HCT116 (cell line): ENCODE data around the gene RBKS. TPM values are rescaled to one million over a fixed set of nuclear protein-coding genes. Genes with fewer than 3 reads are reported as not detected.
A peak's percentile ranks its signal among the peaks of the same experiment; 100 is the strongest.

ENCODE experiments used
- ATAC-seq: fragments of 200-7000 bp; cut with Tn5 transposase; 2 replicates; pipeline ENCODE4 v1.9.1; 2020; ENCODE audit warnings: mild to moderate bottlenecking, moderate library complexity
- BruUV-seq: library from RNA; stranded (reverse); fragments of 400-500 nt; replicated peaks from 2 replicates; lab custom pipeline; 2021; lab: Mats Ljungman, UMichigan
- CTCF ChIA-PET: fragments of 300-600 bp; sonication (Branson Sonifier 250); formaldehyde crosslinking; loops from one replicate; lab custom pipeline; 2021; ENCODE audit warnings: antibody characterized with exemption; lab: Charles Lee
- POLR2A ChIA-PET: fragments of 300-600, 350-600 bp; sonication (Branson Sonifier 250); formaldehyde crosslinking; loops from one replicate; lab custom pipeline; 2021; ENCODE audit warnings: antibody characterized with exemption; lab: Charles Lee
- RAD21 ChIA-PET, 2 experiments: fragments of 300-600 bp; sonication (Branson Sonifier 250); formaldehyde crosslinking; loops; one replicate each; lab custom pipeline; 2023; ENCODE audit warnings: low total read pairs in 2 of 2; ENCODE audit not compliant: uncharacterized antibody in 2 of 2, unreplicated experiment in 2 of 2, low non-redundant PET in 1 of 2; lab: Charles Lee
- DNase-seq: peaks from one replicate; pipeline ENCODE4 v3.0.0-alpha.2; 2010; ENCODE audit warnings: low read depth, low spot score
- H2AFZ ChIP-seq: fragments of 200-600 bp; shearing (Covaris generic), sonication (generic); 2 replicates; pipeline ENCODE4 v1.6.1; 2017; ENCODE audit warnings: low read depth, mixed run types, mixed read lengths, antibody characterized with exemption, low read length; ENCODE audit not compliant: poor library complexity, severe bottlenecking
- H3K27ac ChIP-seq: 2 replicates; pipeline ENCODE4 v1.5.1; 2012; ENCODE audit warnings: low read depth, low read length
- H3K27me3 ChIP-seq: fragments of 200-600 bp; sonication (generic); 2 replicates; pipeline ENCODE4 v1.6.1; 2016; ENCODE audit warnings: mixed run types, low read length, mixed read lengths; ENCODE audit not compliant: insufficient read depth
- H3K36me3 ChIP-seq, 2 experiments: fragments of 200-500 bp in 1 of 2; fragments of 200-600 bp in 1 of 2; sonication (Bioruptor generic) in 1 of 2; sonication (generic) in 1 of 2; 2 replicates each; pipeline versions ENCODE4 v1.5.1 to v1.6.1; 2014 to 2016; ENCODE audit warnings: low read length in 2 of 2, inconsistent platforms in 1 of 2, mixed read lengths in 1 of 2, mixed run types in 1 of 2; ENCODE audit not compliant: insufficient read depth in 2 of 2, control insufficient read depth in 1 of 2
- H3K4me1 ChIP-seq, 2 experiments: fragments of 200-600 bp in 1 of 2; sonication (generic) in 1 of 2; 2 replicates each; pipeline versions ENCODE4 v1.5.1 to v1.6.1; 2012 to 2017; ENCODE audit warnings: low read length in 2 of 2, inconsistent platforms in 1 of 2, mild to moderate bottlenecking in 1 of 2, mixed read lengths in 1 of 2, mixed run types in 1 of 2, moderate library complexity in 1 of 2; ENCODE audit not compliant: insufficient read depth in 2 of 2, control insufficient read depth in 1 of 2
- H3K4me2 ChIP-seq: fragments of 200-600 bp; sonication (generic); 2 replicates; pipeline ENCODE4 v1.6.1; 2017; ENCODE audit warnings: mixed run types, low read length, mixed read lengths
- H3K4me3 ChIP-seq, 2 experiments: fragments of 200-600 bp in 1 of 2; sonication (generic) in 1 of 2; replicated peaks in 1 of 2; 2 replicates each; pipeline ENCODE4 v1.5.1; 2011 to 2016; ENCODE audit warnings: low read length in 2 of 2, control low read depth in 1 of 2, low read depth in 1 of 2, mild to moderate bottlenecking in 1 of 2, mixed read lengths in 1 of 2, mixed run types in 1 of 2
- H3K79me2 ChIP-seq: fragments of 200-600 bp; sonication (generic); 2 replicates; pipeline ENCODE4 v1.6.1; 2017; ENCODE audit warnings: mild to moderate bottlenecking, mixed run types, low read length, moderate library complexity, mixed read lengths; ENCODE audit not compliant: insufficient read depth
- H3K9ac ChIP-seq: fragments of 200-600 bp; sonication (generic); 2 replicates; pipeline ENCODE4 v1.6.1; 2016; ENCODE audit warnings: low read length, mixed read lengths
- H3K9me2 ChIP-seq: fragments of 200-600 bp; sonication (generic), shearing (Covaris generic); 2 replicates; pipeline ENCODE4 v1.6.1; 2017; ENCODE audit warnings: mixed run types, mild to moderate bottlenecking, moderate library complexity; ENCODE audit not compliant: insufficient read depth
- H3K9me3 ChIP-seq, 2 experiments: fragments of 200-500 bp in 1 of 2; fragments of 200-600 bp in 1 of 2; sonication (Bioruptor generic) in 1 of 2; sonication (generic) in 1 of 2; 2 replicates each; pipeline ENCODE4 v1.6.1; 2014 to 2017; ENCODE audit warnings: low read length in 2 of 2, mixed read lengths in 2 of 2, inconsistent platforms in 1 of 2, low read depth in 1 of 2, mild to moderate bottlenecking in 1 of 2, mixed run types in 1 of 2, moderate library complexity in 1 of 2; ENCODE audit not compliant: control insufficient read depth in 1 of 2, insufficient read depth in 1 of 2
- H4K20me1 ChIP-seq: fragments of 200-600 bp; sonication (generic), shearing (Covaris generic); 2 replicates; pipeline ENCODE4 v1.6.1; 2017; ENCODE audit warnings: mixed run types, mild to moderate bottlenecking, moderate library complexity; ENCODE audit not compliant: insufficient read depth
- CBX3 ChIP-seq: IDR thresholded peaks from 2 replicates; pipeline ENCODE4 v1.6.1; 2012; ENCODE audit warnings: low read depth
- CEBPB ChIP-seq: IDR thresholded peaks from 2 replicates; pipeline ENCODE4 v1.6.1; 2012; ENCODE audit warnings: low read depth
- EGR1 ChIP-seq: IDR thresholded peaks from 2 replicates; pipeline ENCODE4 v1.6.1; 2012; ENCODE audit warnings: low read depth
- FOSL1 ChIP-seq: IDR thresholded peaks from 2 replicates; pipeline ENCODE4 v1.6.1; 2012; ENCODE audit warnings: low read depth
- POLR2A ChIP-seq: IDR thresholded peaks from 2 replicates; pipeline ENCODE4 v1.7.0; 2011; ENCODE audit warnings: borderline replicate concordance; ENCODE audit not compliant: insufficient read depth, insufficient read length; ENCODE audit errors: extremely low read depth
- POLR2AphosphoS5 ChIP-seq: IDR thresholded peaks from 2 replicates; pipeline ENCODE4 v1.6.1; 2011; ENCODE audit warnings: mild to moderate bottlenecking, low read depth, low read length, moderate library complexity
- RAD21 ChIP-seq: IDR thresholded peaks from 2 replicates; pipeline ENCODE4 v1.6.1; 2012; ENCODE audit warnings: low read depth, mild to moderate bottlenecking
- SP1 ChIP-seq: IDR thresholded peaks from 2 replicates; pipeline ENCODE4 v1.6.1; 2012; ENCODE audit warnings: low read depth
- TCF7L2 ChIP-seq: IDR thresholded peaks from 2 replicates; pipeline ENCODE4 v1.7.0; 2011; ENCODE audit warnings: borderline replicate concordance, inconsistent platforms; ENCODE audit not compliant: insufficient read depth, insufficient read length; ENCODE audit errors: extremely low read depth
- YY1 ChIP-seq: IDR thresholded peaks from 2 replicates; pipeline ENCODE4 v1.6.1; 2011; ENCODE audit warnings: low read length, low read depth, moderate library complexity, mild to moderate bottlenecking; ENCODE audit not compliant: insufficient replicate concordance; ENCODE audit errors: extremely low read depth
- intact Hi-C: fragments of 100-400 bp; cut with micrococcal nuclease; formaldehyde crosslinking; loops from 2 replicates; pipeline ENCODE4 v1.10.0; 2022
- total RNA-seq: library from RNA; stranded (reverse); gene quantifications from one replicate; pipeline ENCODE4 v1.2.1, GENCODE V29; 2021; ENCODE audit not compliant: unreplicated experiment
- TF ChIP-seq, protein P1 (sequence below): IDR thresholded peaks from 2 replicates; pipeline ENCODE4 v1.6.1; 2012
- TF ChIP-seq, protein P2 (sequence below): IDR thresholded peaks from 2 replicates; pipeline ENCODE4 v1.6.1; 2012
- TF ChIP-seq, protein P3 (sequence below): IDR thresholded peaks from 2 replicates; pipeline ENCODE4 v1.6.1; 2012; ENCODE audit warnings: low read depth

Gene RBKS
- total RNA-seq, 1 experiment from 2014 or later: 2.4 TPM

DNA sequence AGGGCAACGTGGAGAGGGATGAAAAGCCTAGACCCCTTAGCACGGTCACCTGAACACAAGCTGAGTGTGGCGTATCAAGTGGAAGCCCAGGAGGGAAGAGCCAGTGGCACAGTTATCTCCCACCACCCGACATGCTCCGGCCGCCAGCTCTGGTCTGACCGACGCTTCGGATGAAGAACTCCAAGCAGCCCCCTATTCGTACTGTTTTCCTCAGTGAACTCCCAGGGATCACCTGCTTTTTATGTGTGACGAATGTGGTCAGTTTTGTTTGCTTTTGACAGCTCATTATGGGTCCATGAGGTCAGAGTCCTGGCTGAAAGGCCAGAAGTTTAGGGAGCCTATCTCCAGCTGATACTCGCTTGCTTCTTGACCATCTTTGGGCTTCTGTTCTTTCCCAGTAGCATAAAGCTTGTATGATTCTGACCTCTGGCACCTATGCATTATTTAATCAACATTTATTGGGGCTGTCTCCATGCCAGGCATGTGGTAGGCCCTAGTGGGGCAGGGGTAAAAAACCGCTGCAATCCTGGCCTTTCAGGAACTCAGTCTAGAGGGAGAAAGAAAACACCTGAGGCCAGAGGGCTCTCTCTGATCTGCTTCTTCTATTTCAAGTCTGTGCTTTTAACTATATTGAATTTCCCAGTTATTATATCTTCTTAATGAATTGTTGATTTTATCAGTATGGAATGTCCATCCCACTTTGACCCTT lies 151.7 kb downstream of the RBKS start (continued):
- TF ChIP-seq POLR2AphosphoS5 (no peak), RAD21 (no peak), TCF7L2 (no peak), CEBPB (no peak), SP1 (no peak), YY1 (no peak), POLR2A (no peak), CBX3 (no peak), EGR1 (no peak)
- TF ChIP-seq, protein P1, sequence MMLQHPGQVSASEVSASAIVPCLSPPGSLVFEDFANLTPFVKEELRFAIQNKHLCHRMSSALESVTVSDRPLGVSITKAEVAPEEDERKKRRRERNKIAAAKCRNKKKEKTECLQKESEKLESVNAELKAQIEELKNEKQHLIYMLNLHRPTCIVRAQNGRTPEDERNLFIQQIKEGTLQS: no peak
- TF ChIP-seq, protein P2, sequence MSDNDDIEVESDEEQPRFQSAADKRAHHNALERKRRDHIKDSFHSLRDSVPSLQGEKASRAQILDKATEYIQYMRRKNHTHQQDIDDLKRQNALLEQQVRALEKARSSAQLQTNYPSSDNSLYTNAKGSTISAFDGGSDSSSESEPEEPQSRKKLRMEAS: no peak

DNA sequence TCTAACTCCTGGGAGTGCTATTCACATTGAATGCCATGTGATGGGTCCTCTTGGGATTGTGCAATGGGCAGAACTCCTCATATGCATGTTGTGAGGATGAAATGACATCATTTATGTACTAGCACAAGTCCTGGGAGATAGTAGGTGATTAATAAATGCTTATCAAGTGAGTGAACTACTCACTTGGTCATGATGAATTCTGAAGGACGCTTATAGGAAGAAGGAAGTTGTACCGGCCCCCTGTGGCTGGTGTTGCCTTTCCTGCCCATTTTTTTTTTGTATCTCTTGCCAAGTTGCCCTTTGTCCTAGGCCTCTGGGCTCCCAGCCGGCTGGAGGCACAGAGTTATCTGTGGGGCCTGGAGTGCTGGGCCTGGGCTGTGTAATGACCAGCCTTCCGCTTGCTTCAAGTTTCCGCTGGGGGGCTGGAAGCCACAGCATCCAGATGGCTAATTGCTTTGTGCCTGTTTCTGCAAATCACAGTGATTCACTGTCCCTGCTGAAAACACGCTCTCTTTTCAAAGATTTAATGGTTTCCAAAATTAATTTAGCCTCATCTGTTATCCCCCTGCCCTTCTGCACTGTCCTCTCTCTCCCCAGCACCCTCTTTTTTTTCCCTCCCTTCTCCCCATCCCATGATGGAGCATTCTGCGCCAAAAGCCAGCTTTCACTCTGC lies 152.4 kb downstream of the RBKS start:
- Histone ChIP-seq H3K4me3 (no peak overlapping the region), H3K79me2 (no peaks in the 10 kb centered on the region), H3K4me2 (no peak overlapping the region), H3K9ac (no peak overlapping the region), H3K9me2 (no peaks in the 10 kb centered on the region), H3K27me3 (no peaks in the 10 kb centered on the region), H3K4me1 (peaks cover 0 to 10% of the 10 kb centered on the region in 2 experiments; a peak in 2 of 4 replicates), H4K20me1 (no peaks in the 10 kb centered on the region), H3K9me3 (no peaks in the 10 kb centered on the region), H3K36me3 (no peaks in the 10 kb centered on the region), H2AFZ (no peak overlapping the region), H3K27ac (no peak overlapping the region)
- CTCF ChIA-PET: interaction anchor here (1.2 kb wide), 1 partner anchor 15 kb away, joined by 4 read pairs; no protein-coding TSS in a partner anchor
- DNase-seq: no peak
- ATAC-seq: no peak
- BruUV-seq: no TSS peak
- TF ChIP-seq, protein P3, sequence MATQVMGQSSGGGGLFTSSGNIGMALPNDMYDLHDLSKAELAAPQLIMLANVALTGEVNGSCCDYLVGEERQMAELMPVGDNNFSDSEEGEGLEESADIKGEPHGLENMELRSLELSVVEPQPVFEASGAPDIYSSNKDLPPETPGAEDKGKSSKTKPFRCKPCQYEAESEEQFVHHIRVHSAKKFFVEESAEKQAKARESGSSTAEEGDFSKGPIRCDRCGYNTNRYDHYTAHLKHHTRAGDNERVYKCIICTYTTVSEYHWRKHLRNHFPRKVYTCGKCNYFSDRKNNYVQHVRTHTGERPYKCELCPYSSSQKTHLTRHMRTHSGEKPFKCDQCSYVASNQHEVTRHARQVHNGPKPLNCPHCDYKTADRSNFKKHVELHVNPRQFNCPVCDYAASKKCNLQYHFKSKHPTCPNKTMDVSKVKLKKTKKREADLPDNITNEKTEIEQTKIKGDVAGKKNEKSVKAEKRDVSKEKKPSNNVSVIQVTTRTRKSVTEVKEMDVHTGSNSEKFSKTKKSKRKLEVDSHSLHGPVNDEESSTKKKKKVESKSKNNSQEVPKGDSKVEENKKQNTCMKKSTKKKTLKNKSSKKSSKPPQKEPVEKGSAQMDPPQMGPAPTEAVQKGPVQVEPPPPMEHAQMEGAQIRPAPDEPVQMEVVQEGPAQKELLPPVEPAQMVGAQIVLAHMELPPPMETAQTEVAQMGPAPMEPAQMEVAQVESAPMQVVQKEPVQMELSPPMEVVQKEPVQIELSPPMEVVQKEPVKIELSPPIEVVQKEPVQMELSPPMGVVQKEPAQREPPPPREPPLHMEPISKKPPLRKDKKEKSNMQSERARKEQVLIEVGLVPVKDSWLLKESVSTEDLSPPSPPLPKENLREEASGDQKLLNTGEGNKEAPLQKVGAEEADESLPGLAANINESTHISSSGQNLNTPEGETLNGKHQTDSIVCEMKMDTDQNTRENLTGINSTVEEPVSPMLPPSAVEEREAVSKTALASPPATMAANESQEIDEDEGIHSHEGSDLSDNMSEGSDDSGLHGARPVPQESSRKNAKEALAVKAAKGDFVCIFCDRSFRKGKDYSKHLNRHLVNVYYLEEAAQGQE: no peak
- TF ChIP-seq CEBPB (peak; percentile 39; the same call in 1 of the 2 replicates), POLR2AphosphoS5 (no peak), FOSL1 (no peak)
- RAD21 ChIA-PET: no interaction called here
- POLR2A ChIA-PET: interaction anchor here (0.7 to 1.2 kb wide), 2 partner anchors 15 to 18 kb away, joined by 3 read pairs; no protein-coding TSS in a partner anchor
- intact Hi-C loops: no loop called here
